HG03039 (cell line): Measurements from ENCODE around the gene NATD1.

ENCODE experiments used
- ATAC-seq: cut with Tn5 transposase; IDR thresholded peaks from one replicate; pipeline ENCODE4 v1.9.1; 2021; ENCODE audit warnings: mild to moderate bottlenecking, moderate library complexity; ENCODE audit not compliant: unreplicated experiment

Gene NATD1

GRCh38 chr17:21252796-21253645, at the start of gene NATD1:
NATD1 (minus strand) TSS chr17:21253410; CDS start chr17:21253264, 146 bp downstream.
- peak; percentile 65 for ATAC-seq

DNA sequence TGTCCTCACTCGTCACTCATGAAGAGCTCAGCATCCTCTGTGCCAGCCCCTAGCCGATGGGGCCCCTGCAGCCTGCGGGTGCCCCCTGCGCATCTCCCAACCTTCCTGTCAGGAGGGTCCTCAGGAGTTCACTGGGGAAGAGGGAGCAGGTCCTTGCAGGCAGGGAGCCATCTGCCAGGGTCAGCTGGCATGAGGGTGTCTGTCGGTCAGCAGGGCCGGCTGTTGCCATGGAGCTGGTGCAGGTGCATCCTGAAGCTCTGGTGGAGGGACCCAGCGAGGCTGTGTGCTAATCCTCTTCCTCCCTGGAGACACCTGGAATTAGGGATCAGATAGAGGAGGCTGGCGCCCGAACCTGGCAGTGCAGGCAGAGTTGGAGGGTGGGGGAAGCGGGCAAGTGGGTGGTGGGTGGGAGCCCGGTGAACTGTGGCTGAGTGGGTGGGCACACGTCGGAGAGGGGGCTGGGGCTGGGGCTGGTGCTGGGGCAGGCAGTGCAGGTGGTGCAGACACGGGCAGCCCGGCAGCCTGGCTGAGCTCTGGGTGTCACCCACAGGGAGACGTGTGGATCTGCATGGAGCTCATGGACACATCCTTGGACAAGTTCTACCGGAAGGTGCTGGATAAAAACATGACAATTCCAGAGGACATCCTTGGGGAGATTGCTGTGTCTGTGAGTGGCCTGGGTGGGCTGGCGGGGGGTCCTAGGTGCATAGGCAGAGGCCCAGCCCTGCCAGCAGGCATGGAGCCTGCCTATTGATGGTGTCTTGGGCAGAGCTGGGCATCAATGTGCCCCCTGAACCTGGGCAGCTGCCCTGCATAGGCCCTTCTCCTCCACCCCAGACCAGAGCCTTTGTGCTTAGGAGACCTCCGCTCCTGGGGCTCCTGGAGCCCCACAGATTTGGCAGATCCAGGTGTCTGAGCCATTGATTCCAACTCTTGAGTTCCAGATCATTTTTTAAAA, 48.7 kb upstream of the NATD1 start:
- no peak for ATAC-seq

DNA sequence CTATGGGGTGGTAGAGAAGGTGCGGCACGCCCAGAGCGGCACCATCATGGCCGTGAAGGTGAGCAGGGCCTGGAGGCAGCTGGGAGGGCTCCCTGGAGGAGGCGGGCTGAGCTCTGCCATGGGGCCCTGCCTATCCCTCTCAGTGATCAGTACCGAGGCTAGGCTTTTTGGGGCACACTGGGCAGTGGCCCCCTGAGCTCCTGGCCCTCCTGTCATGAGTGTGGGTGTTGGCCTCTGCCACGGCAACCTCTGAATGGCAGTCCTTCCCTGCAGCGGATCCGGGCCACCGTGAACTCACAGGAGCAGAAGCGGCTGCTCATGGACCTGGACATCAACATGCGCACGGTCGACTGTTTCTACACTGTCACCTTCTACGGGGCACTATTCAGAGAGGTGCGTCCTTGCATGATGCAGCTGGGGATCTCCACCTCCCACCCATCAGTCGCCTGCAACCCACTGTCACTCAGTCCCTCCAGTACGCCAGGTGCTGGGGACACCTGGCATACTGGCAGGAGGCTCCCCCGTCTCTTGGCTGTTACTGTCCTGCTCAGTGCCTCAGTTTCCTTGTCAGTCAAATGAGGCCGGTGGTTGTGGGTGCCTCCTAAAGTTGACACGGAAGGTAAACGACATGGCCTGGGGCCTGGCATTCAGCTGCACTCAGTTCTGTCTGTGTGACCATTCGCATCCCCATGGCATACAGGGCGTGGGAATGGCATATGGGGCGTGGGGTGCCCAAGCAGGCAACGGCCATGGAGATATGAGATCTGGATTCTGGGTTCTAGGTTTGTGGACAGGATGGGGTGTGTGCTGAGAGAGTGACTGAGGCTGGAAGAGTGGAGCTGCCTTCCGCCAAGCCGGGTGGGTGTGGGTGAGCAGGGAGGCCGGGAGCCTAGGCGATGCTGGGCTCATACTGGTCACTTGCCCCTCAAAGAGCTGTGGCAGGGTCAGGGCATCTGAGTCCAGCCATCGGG, 47.7 kb upstream of the NATD1 start:
- no peak for ATAC-seq

DNA sequence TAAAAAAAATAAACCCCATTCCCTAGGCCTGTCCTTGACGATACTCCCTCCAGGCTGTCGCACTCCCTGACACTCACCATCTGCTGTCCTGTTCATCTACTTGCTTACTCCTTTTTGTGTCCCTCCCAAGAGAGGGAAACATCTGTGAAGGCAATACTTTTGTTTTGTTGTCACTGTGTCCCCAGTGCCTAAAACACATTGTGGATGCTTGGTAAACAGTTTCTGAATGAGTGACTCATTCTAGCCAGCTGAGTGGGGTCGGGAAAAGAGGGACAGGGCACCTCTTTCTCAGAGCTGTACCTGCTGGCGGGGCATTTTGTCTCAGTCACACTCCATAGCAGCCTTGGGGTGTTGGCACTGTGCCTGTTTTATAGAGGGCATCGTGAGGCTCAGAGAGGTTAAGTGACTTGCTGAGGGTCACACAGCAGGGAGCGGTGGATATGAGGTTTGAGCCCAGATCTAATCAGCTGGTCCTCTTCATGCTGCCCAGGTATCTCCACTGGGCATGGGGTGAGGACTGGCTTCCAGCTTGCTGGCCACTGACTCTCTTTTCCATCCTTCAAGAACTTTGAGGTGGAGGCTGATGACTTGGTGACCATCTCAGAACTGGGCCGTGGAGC, 46.9 kb upstream of the NATD1 start:
- no peak for ATAC-seq

- ATAC-seq, result no peak
Measured at GRCh38 chr17:21298983-21299519, 45.8 kb upstream of the NATD1 start.

DNA sequence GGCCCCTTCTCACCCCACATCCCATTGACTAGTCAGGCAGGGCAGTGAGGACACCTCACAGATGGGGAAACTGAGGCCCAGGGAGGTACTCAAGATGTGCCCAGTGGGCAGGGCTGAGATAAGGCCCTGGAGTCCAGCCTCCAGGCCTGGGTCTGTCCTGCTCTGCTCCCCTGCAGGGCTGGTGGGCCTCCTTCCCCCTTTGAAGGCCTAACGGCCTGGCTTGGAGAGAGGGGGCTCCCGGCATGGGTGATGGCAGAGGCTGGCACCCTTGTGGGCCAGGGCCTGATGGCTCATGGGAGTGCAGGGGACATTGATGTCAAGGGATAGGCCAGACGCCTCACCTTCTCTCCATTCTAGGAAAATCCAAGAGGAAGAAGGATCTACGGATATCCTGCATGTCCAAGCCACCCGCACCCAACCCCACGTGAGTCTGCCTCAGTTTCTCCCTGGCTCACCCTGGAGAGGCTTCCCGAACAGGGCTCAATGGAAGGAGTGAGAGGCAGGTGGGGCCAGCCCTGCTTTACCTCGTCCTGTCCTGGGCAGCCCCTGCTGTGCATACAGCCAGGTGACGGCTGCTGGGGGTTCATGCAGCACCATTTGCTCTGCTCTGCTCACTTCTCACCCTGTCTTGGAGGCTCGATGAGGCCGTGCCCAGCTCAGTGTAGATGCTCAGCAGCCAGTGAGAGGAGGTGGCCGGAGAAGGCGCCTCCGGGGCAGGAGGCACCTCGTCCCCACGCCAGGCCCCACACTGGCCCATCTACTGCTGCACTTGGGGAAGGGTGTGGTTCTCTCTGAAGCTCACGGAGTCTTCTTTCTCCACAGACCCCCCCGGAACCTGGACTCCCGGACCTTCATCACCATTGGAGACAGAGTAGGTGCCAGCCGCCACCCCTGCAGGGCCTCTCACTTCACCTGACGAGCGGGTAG, 45.1 kb upstream of the NATD1 start:
- ATAC-seq, result no peak

GRCh38 chr17:21297597-21297996, 44.4 kb upstream of the NATD1 start:
- ATAC-seq, result no peak

- ATAC-seq, result no peak
Measured at GRCh38 chr17:21297026-21297520, 43.9 kb upstream of the NATD1 start.

- no peak for ATAC-seq
Measured at GRCh38 chr17:21296097-21297025, 43.2 kb upstream of the NATD1 start.

GRCh38 chr17:21295036-21295952, 42.1 kb upstream of the NATD1 start:
- ATAC-seq, result no peak

- ATAC-seq, result no peak
Measured at GRCh38 chr17:21294321-21295035, 41.3 kb upstream of the NATD1 start.

DNA sequence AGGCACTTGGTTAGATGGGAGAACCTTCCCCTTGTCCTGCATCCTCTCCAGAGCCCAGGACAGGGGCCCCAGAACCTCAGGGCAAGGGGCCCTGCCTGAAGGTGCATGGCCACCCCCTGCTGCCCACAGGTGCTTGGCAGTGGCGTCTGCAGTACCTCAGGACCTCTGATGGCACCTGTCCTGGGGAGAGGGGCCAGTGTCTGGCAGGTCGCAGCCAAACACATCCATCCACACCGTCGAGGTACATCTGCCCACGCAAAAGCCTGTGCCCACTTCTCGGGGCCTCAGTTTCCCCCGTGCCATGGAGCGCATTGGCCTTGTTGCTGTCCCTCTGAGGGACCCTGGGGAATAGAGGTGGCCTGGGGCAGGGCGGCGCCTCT, 40.6 kb upstream of the NATD1 start:
- ATAC-seq, result no peak

DNA sequence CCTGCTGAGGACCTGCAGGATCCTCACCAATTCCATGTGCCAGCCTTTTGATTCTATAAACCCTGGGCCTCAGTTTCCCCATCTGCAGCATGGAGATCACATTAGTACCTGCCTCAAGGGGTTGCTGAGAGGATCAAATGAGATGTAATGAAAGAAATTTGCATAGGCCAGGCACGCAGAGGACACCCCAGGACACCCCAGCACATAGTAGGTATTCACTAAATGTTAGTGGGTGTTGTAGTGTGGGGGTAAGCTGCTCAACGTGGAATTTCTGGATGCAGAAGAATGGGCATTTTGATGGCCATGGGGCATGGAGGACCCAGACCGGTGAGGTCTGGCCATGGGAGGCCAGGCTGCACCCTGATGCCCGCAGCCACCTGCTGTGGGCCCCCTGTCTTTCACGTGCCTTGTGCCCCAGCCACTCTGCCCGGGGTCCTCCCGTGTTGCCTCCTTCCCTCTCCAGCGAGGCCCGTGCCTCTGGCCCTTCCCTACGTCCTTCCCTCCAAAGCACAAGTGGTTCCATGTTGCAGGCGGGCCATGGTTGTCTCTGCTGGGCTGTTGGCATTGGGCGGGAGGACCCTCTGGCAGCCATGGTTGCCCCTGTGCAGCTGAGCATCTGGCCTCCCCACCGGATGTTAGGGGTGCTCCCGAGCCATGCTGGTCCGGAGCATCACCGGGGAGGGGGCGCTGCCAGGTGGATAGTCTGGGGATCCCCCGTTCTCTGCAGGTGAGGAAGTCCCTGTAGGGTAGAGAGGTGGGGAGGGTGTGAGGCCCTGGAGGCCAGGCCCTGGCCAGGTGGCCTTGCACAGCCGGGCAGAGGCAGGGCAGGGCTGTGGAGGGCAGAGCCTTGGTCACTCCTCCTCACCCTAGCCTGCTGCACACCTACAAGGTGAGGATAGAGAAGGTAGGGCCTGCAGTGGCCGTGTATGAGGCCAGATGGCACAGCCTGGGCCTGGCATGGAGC, 39.9 kb upstream of the NATD1 start:
- ATAC-seq, result no peak

DNA sequence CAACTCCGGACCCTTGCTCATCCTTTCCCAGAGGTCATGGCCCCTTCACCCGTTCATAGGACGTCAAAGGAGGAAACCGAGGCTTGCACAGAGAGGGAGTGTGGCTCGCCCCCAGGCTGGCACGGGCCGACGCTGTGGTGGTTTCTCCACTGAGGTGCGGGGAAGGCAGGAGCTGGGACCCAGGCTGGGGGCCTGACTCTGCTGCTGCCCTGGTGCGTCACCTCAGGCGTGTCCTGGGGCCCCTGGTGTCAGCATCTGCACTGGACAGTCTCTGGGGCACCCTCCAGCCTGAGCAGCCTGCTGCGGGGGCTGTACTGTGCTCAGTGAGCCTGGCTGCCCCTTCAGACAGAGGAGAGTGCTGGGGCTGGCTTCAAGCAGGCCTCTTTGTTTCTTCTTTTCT, 38.7 kb upstream of the NATD1 start:
- ATAC-seq, result no peak

GRCh38 chr17:21291357-21291756, 38.1 kb upstream of the NATD1 start:
- ATAC-seq, result no peak
